Left renal cortex interstitium (tissue), 4 donors: ENCODE results near the gene PNRC1. TPM values are rescaled to one million over a fixed set of nuclear protein-coding genes. Genes with fewer than 3 reads are reported as not detected.
"Not testable (repeated sequence)": the region's sequence is repeated elsewhere in the genome, so short reads cannot be mapped to it uniquely, and the experiment has no call there.

Experiments
- DNase-seq, 4 donors: peaks; one replicate each; pipeline ENCODE4 v3.0.0-alpha.2; 2013; ENCODE audit warnings: low read depth in 4 of 4, low spot score in 2 of 4, missing footprints in 1 of 4
- polyA plus RNA-seq, 4 donors: library from polyadenylated mRNA; unstranded; fragments of 120-200 nt; gene quantifications; one replicate each; pipeline ENCODE4 v1.2.1, GENCODE V29; 2013; ENCODE audit not compliant: insufficient read length in 4 of 4

Gene PNRC1
- polyA plus RNA-seq, 4 donors: 101 to 122 (median 113) TPM

DNA sequence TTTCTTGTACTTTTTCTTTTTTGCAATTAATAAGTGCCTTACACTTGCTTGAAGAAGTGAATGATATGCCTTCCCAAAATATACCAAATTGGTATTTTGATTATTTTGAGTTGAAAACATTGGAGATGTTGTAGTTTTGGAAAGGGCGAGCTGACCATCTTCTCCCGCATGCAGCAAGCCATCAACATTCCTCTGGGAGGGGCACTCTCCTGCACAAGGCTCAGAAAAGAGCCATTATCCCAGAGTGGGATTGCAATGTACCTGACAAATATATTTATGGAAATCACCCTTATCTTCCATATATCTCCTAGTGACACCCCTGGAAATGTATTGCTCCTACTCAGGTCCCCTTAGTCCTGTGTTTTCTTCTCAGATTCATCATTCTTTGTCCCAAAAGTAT, 22.8 kb upstream of the PNRC1 start:
- DNase-seq: no peak

DNA sequence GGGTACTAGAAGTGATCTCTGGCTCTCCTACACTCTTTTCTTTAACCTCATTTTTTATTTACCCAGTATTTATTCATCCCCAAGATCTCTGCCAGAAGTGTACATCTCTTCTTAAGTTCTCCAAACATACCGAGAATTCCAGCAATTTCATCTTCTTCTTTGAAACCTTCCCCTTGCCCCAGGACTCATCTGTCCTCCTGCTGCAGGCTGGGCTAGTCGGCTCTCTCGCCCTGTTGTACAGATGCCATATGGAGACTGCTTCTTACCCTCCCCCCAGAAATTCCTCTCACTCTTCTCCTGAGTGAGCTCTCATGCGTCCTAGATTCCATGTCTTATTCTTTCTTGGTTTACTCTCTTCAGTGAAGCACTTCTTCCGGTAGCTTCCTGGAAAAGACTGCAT, 21.9 kb upstream of the PNRC1 start:
- no peak for DNase-seq

DNA sequence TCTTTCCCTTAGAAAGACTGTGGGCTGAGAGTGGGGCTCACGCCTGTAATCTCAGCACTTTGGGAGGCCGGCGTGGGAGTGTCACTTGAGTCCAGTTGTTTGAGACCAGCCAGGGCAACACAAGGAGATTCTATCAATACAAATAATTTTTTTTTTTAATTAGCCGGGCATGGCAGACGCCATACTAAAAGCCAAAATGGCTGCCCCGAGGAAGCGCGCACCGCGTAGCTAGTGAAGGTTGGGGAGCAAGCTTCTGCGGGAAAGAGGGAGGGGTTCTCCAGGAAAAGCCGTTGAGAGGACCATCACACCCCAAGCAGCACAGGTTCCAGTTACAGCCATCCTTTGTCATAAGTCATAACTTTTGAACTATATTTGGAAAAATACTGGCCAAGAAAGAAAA, 21.3 kb upstream of the PNRC1 start:
- no peak for DNase-seq

DNA sequence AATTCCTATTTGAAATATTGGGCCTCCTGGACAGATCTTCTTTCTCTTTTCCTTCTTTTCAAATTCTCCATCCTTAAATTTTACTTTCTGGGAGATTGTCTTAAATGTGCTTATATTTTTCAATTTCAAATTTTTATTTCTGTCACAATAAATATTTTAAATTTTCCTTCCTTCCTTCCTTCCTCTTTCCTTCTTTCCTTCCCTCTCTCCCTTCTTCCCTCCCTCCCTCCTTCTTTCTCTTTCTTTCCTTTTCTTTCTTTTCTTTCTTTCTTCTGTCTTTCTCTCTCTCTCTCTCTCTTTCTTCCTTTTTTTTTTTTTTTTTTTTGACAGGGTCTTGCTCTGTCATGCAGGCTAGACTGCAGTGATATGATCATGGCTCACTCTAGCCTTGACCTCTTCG, 16.7 kb upstream of the PNRC1 start:
- DNase-seq: no peak

DNA sequence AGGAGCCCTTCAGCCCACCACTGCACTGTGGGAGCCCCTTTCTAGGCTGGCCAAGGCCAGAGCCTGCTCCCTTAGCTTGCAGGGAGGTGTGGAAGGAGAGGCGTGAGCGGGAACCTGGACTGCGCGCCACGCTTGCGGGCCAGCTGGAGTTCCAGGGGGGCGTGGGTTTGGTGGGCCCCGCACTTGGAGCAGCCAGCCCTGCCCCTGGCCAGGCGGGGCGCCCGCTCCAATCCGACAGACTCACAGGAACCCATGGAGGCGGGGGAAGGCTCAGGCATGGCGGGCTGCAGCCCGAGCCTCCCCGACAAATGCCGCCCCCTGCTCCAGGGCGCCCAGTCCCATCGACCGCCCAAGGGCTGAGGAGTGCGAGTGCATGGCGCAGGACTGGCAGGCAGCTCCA, 15.6 kb upstream of the PNRC1 start:
- not testable (repeated sequence) for DNase-seq

DNA sequence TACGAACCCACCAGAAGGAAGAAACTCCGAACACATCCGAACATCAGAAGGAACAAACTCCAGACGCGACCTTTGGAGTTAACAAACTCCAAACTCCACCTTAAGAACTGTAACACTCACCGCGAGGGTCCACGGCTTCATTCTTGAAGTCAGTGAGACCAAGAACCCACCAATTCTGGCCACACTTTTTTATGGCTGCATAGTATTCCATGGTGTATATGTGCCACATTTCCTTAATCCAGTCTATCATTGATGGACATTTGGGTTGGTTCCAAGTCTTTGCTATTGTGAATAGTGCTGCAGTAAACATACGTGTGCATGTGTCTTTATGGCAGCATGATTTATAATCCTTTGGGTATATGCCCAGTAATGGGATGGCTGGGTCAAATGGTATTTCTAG, 14.4 kb upstream of the PNRC1 start:
- not testable (repeated sequence) for DNase-seq

DNA sequence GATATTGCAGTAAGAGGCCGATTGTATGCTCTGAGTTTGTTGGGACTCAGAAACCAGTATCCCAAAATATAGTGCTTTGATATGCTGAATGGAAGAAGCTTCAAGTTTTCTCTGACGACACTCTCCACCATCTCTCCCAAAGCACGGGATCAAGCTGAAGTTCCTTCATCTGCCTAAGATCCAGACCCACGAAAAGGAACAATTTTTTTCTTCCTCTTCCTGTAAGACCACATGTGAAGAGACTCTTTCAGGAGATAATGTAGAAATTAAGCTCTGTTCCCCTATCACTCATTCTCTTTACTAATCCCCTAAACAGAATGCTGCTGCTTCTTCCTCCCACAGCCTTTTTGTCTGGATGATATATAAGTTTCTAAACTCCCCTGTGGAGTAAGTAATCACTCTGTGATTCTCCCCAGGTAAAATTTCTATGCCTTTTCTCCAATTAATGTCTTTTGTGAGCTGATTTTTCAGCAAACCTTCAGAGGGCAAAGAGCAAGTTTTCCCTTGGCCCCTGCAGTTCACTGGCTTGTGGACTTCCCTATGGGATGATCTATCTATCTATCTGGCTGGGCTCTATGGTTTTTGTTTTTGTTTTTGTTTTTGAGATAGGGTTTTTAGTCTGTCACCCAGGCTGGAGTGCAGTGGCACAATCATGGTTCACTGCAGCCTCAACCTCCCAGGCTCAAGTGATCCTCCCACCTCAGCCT, 13.5 kb upstream of the PNRC1 start:
- DNase-seq: no peak

DNA sequence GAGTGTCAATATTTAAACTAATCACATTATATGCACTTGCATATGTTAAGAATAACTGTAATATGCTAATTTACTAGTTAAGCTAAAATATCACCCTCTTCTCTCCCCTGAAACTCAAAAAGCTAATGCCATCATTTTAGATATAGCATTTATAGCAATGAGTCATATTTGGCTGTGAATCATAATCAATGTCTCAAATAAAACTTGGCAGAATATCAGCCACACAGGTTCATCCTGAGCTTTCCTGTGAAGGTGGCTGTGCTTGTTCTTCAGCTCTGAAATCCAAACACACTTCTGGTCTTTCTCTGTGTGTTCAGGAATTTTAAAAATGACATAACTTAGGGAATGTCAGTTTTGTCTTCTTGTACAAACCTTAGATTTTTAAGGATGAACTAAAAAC, 12.8 kb upstream of the PNRC1 start:
- no peak for DNase-seq

DNA sequence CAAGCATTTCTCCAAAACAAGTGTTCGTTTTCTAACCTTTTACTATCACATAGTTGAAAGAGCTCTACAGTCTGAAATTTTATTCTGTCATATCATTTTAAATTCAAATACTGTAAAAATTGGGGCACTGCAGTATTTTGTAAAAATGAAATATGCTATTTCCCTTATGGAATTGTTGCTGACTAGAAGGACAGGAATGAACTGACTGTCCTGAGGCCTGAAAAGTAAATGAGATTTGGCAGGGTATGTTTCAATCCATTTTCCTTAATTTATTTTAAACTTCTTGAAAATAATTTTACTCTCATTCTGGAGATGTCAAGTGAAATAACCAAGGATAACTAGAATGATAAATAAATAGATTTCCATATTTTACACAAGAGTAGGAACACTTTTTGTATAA, 11.9 kb upstream of the PNRC1 start:
- DNase-seq: no peak

DNA sequence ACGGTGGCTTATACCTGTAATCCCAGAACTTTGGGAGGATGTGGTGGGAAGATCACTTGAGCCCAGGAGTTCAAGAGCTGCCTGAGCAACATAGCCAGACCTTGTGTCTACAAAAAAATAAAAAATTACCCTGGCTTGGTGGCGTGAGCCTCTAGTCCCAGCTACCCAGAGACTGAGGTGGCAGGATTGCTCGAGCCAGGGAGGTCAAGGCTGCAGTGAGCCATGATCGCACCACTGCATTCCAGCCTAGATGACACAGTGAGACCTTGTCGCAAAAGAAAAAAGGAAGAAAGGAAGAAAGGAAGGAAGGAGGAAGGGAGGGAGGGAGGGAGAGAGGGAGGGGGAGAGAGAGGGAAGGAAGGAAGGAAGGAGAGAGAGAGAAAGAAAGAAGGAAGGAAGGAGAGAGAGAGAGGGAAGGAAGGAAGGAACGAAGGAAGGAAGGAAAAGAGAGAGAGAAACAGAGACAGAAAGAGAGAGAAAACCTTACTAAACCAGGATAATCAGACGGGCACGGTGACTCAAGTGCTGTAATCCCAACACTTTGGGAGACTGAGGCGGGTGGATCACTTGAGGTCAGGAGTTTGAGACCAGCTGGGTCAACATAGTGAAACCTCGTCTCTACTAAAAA, 10.9 kb upstream of the PNRC1 start:
- no peak for DNase-seq

DNA sequence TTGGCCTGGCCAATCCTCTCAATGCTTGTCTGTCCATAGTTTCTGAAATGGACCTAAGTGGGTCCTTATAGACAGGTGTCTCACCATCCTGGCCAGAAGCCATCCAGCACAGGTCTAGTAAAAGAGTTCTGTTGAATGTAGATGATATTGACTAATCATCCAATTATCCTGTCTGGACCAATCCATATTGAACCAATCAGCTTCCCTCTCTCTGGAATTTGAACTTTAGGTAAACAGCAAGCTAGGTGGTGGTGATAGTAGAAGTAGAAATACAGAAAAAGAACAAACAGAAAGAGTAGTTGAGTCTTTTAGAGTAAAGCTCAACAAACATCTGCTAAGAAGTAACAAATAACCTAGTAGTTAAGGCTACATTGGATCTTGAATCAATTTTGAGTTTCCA, 9.5 kb upstream of the PNRC1 start:
- DNase-seq: no peak

DNA sequence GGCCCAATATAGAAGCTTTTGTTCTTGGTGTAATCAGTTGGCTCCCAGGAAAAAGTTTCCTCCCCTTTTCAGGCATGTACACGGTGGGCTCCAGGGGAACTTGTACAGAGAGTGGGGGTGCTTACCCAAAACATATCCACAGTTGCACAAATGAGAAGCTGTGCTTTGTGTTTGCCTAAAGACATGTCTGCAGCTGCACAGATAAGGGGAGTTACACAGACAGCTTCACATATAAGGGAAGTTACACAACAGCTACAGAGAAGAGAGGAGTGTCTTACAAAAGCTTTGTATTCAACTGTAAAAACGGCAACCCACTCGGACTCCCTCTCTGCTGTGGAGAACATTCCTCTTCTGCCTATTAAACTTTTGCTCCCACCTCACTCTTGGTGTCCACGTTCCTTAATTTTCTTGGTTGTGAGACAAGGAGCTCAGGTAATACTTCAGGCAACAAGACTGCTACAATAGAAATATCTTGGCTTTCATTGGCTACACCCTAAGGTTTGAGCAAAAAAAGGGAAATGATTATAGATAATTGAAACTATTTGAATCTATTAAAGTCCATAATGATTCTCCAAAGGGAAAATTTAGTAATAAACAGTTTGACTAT, 7.4 kb upstream of the PNRC1 start:
- no peak for DNase-seq

DNA sequence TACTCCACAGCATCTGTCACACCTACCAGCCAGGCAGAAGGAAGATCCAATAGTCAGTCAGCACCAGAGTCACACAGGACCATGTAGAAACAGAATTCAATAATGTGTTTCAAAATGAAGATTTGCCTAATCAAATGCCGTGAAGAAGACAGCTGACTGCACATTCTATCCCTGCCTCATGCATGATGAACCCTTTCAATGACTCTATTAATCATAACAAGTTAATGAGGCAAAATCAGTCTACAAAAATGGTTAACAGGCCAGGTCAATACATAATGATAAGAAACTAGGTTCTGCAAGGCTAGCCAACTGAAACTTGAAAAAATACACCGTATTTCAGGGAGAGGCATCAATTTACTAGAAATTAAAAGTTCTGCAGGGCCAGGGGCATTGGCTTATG, 6.7 kb upstream of the PNRC1 start:
- no peak for DNase-seq

DNA sequence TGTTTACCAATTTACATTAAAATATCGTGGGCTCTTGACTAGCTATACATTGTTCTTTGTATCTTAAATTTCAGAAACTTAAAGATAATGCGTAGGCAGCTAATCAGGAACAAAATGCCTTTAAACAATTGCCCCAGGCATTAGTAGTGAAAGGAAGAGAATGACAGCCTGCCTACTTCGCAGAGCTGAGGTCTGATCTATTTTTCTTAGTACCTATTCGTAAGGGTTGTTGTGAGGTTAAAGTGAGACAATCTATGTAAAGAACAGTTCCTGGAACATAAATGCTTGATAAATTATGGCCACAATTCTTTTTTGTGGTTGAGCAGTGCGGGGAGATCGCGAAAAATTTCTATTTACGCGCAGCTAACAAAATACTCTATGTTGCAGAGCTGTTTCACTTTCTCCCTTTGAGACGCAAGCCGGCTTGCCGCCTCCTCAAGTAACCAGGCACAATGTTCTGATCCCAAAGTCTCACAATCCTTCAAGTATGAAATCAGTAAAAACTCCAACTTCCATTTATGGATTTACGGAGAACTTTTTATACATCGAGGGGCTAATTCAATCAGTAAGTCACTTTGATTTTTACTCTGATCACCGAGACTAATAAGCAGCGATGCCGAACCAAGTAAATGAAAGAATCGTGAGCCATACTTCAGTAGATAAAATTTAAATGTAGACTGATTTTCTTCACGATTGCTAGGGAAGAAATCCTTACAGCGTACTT, 878 bp upstream of the PNRC1 start:
- DNase-seq: peak; percentile 64 to 92 (median 76)

DNA sequence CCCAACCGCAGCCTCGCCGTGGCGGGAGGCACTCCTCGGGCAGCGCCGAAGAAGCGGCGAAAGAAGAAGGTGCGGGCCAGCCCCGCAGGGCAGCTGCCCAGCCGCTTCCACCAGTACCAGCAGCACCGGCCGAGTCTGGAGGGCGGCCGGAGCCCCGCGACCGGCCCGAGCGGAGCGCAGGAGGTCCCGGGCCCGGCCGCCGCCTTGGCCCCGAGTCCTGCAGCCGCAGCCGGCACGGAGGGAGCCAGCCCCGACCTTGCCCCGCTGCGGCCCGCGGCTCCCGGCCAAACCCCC, 525 bp downstream of the PNRC1 start:
- no peak for DNase-seq

DNA sequence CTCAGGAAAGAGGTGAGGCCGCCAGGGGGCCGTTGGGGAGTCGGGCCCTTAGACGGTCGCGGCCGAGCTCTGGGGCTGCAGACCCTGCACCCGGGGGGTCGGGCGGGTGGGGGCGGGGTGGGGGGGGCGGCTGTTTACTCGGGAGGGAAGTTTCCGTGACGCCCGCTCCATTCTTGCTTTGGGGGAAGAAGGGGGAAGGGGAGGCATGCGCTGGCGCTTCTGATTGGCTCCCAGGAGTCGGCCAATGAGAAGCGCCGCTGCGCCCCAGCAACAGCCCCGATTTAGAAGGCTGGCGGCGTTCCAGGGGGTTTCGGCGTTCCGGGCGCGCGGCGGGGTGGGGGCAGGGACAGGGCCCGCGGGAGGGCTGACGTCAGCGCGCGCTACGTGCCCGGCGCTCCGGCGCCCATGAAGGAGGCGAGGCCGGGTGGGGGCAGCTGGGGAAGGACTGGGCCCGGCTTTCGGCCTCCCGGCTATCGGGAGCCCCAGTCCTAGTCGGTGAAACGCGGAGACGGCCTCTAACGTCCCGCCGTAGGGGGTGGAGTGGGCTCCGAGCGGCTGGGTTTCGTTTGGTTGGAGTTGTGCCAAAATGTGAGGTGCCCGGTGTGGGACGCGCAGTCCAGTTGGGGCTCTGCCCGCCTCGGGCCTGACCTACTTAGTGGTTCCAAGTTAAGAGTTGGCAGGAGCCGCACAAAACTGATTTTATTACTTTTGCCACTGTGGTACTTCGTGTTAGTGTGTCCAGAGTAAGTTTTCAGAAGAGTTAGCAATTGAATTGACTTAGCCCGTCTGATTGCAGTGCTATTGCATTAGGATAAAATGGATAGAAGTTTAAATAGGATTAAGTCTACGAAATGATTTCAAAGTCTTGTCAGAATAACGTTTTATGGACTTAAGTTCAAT, 1.1 kb downstream of the PNRC1 start:
- peak; percentile 86 to 97 (median 95) for DNase-seq

DNA sequence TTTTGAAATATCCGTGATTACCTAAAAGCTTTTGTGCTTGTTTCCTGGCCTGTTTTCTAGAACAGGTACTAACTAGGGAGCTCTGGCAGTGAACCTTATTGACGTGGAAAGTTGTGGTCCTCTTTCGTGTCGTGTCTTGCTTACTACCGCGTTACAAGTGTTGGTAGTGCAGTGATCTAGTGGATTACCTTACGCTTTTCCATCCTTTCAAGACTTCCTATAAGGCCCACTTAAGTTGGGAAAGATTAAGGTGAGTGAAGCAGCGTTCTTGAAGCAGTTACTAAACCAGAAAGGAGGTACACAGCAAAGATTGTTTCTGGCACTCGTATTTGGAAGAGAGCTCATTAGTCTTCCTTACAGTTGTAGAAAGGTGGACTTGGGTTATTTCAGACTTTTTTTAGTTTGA, 1.9 kb downstream of the PNRC1 start:
- peak in 2 of 4 donors; percentile 29 to 62 for DNase-seq

DNA sequence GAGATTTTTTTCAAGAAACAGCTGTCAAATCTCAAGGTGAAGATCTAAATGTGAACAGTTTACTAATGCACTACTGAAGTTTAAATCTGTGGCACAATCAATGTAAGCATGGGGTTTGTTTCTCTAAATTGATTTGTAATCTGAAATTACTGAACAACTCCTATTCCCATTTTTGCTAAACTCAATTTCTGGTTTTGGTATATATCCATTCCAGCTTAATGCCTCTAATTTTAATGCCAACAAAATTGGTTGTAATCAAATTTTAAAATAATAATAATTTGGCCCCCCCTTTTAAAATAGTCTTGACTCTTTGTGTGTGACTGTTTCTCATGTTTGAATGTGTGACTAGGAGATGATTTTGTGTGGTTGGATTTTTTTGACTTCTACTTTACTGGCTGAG, 4.0 kb downstream of the PNRC1 start:
- DNase-seq: no peak

DNA sequence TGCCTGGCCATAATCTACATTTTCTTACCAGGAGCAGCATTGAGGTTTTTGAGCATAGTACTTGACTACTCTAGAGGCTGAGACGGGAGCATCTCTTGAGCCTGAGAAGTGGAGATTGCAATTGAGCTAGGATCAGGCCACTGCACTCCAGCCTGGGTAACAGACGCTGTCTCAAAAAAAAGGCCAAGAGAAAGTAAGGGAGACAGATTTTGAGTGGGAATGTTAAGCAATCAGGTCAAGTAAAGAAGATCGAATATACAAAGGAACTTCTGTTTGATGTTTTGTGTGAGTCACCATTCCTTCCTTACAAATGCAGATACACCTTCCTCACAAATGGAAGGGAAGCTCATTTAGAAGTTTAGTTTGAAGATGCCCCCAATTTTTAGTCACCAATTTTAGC, 4.4 kb downstream of the PNRC1 start:
- DNase-seq: no peak

DNA sequence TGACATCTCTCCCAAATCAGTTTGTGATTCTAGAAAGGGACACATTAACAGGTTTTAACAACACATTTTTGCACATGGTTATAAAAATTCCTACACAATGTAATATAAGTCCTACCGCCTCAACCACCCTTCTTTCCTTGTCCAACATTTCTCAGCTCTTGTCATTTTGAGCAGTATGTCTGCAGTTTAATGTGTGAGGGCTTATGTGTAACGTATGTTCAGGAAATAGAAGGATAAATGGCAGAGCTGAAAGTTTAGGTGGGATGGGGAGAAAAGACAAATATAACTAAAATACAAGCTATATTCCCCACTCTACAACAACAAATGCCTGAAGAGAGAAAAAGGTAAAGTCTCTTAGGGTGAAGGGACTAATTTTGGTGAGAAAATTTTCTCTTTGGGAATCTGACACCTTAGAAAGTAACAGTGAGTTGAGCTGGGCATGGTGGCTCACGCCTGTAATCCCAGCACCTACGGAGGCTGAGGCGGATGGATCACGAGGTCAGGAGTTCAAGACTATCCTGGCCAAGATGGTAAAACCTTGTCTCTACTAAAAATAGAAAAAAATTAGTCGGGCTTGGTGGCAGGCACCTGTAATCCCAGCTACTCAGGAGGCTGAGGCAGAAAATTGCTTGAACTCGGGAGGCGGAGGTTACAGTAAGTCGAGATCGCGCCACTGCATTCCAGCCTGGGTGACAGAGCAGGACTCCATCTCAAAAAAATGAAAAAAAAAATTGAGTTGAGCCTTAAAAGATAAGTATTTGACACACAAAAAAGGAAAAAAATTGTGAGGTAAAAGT, 5.1 kb downstream of the PNRC1 start:
- no peak for DNase-seq
